Effector memory CD4-positive, alpha-beta T cell (primary cell): ENCODE measurements around the gene CYGB.
A peak's percentile ranks its signal among the peaks of the same experiment; 100 is the strongest.

Experiments used
- DNase-seq, 3 donors: peaks; one replicate each; pipeline ENCODE4 v3.0.0-alpha.2; 2020
- H3K27ac ChIP-seq: 2 replicates; pipeline ENCODE4 v1.7.0; 2013; ENCODE audit warnings: mild to moderate bottlenecking, low read length, moderate library complexity; ENCODE audit not compliant: insufficient read depth, poor library complexity, severe bottlenecking
- H3K27me3 ChIP-seq: replicated peaks from 2 replicates; pipeline ENCODE4 v1.7.0; 2013; ENCODE audit warnings: mild to moderate bottlenecking, low read length; ENCODE audit not compliant: insufficient read depth, control insufficient read depth, poor library complexity, severe bottlenecking
- H3K36me3 ChIP-seq: 2 replicates; pipeline ENCODE4 v1.7.0; 2013; ENCODE audit warnings: mild to moderate bottlenecking, low read length, moderate library complexity; ENCODE audit not compliant: control insufficient read depth, insufficient read depth
- H3K4me1 ChIP-seq: 2 replicates; pipeline ENCODE4 v1.7.0; 2013; ENCODE audit warnings: low read length, mild to moderate bottlenecking; ENCODE audit not compliant: control insufficient read depth, insufficient read depth, poor library complexity, severe bottlenecking
- H3K4me3 ChIP-seq: 2 replicates; pipeline ENCODE4 v1.7.0; 2013; ENCODE audit warnings: low read length, low read depth, mild to moderate bottlenecking; ENCODE audit not compliant: insufficient read depth, poor library complexity, severe bottlenecking
- H3K9me3 ChIP-seq: 2 replicates; pipeline ENCODE4 v1.7.0; 2013; ENCODE audit warnings: mild to moderate bottlenecking, low read length, moderate library complexity; ENCODE audit not compliant: control insufficient read depth

The CYGB gene

GRCh38 chr17:76550712-76551615 lies 13.5 kb upstream of the CYGB start:
- Histone ChIP-seq H3K4me1 (peaks cover 7% of the 10 kb centered on the region), H3K9me3 (no peaks in the 10 kb centered on the region), H3K27ac (no peak overlapping the region), H3K4me3 (no peak overlapping the region), H3K27me3 (no peaks in the 10 kb centered on the region), H3K36me3 (no peaks in the 10 kb centered on the region)
- no peak for DNase-seq

- no peaks in the 10 kb centered on the region for H3K9me3 ChIP-seq
- no peak for DNase-seq
- H3K36me3 ChIP-seq, result no peaks in the 10 kb centered on the region
- no peaks in the 10 kb centered on the region for H3K27me3 ChIP-seq
- H3K4me3 ChIP-seq, result no peak overlapping the region
- H3K27ac ChIP-seq, result no peak overlapping the region
- H3K4me1 ChIP-seq, result peaks cover 7% of the 10 kb centered on the region
Observed at GRCh38 chr17:76549539-76549938, 12.0 kb upstream of the CYGB start.

DNA sequence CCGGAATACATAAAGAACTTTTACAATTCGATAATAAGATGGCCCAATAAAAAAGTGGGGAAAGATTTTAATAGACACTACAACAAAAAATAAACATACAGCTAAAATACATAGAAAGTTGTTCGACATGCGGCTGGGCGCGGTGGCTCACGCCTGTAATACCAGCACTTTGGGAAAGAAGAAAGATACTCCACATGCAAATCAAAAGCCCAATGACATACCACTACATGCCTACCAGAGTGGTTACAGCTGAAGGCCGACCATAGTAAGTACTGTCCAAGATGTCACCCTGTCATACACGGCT lies 11.7 kb upstream of the CYGB start:
- H3K4me1 ChIP-seq, result peaks cover 7% of the 10 kb centered on the region
- H3K9me3 ChIP-seq, result no peaks in the 10 kb centered on the region
- H3K4me3 ChIP-seq, result no peak overlapping the region
- no peak for DNase-seq
- H3K27ac ChIP-seq, result no peak overlapping the region
- H3K27me3 ChIP-seq, result no peaks in the 10 kb centered on the region
- no peaks in the 10 kb centered on the region for H3K36me3 ChIP-seq

GRCh38 chr17:76548378-76549214 lies 11.1 kb upstream of the CYGB start:
- DNase-seq, result no peak
- no peak overlapping the region for H3K27ac ChIP-seq
- H3K9me3 ChIP-seq, result no peaks in the 10 kb centered on the region
- H3K4me1 ChIP-seq, result peaks cover 7% of the 10 kb centered on the region
- H3K27me3 ChIP-seq, result no peaks in the 10 kb centered on the region
- H3K4me3 ChIP-seq, result no peak overlapping the region
- no peaks in the 10 kb centered on the region for H3K36me3 ChIP-seq

DNA sequence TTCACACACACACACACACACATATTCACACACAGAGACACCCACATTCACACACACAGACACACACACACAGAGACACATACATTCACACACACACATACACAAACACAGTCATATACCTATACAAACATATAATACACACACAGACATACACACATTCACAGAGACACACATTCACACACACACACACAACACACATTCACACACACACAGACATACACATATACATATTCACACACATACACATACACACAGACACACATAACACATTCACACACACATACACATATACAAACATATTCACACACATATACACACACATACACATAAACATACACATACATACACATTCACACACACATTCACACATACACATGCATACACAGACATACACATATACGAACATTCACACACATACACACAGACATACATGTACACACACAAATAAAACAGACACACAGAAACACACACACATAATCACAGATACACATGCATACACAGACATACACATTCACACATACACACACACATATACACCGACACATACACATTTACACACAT lies 10.2 kb upstream of the CYGB start:
- Histone ChIP-seq H3K27me3 (no peaks in the 10 kb centered on the region), H3K4me1 (peaks cover 7% of the 10 kb centered on the region), H3K9me3 (no peaks in the 10 kb centered on the region), H3K27ac (no peak overlapping the region), H3K4me3 (no peak overlapping the region), H3K36me3 (no peaks in the 10 kb centered on the region)
- no peak for DNase-seq

DNA sequence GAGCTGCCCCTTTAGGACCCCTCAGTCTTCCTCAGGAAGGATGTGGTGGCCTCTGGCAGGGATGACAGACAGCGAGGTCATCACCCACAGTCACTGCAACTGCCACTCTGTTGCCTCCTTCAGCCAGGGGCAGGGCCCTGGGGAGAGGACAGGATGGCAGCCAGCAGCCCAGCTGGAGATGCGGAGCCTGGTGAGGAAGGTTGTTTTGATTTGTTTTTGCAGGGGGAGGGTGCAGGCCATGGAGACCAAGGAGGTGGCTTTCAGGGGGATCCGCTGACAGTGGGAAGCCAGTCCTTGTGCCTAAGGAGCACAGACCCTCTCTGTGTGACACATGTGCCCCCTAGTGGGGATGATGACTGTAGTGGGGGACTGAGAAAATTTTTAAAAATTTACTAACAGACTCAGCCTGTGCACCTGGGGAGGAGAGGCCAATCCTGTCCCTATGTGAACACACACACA lies 9.7 kb upstream of the CYGB start:
- DNase-seq, result peak in 2 of 3 donors; percentile 20 to 27
- Histone ChIP-seq H3K4me1 (peaks cover 7% of the 10 kb centered on the region), H3K27ac (no peak overlapping the region), H3K27me3 (peaks cover 3% of the 10 kb centered on the region), H3K36me3 (no peaks in the 10 kb centered on the region), H3K4me3 (no peak overlapping the region), H3K9me3 (no peaks in the 10 kb centered on the region)

- Histone ChIP-seq H3K4me3 (no peak overlapping the region), H3K4me1 (peaks cover 7% of the 10 kb centered on the region), H3K9me3 (no peaks in the 10 kb centered on the region), H3K27ac (no peak overlapping the region), H3K36me3 (no peaks in the 10 kb centered on the region), H3K27me3 (peaks cover 3% of the 10 kb centered on the region)
- DNase-seq, result no peak
Observed at GRCh38 chr17:76546556-76547182, 9.2 kb upstream of the CYGB start.

DNA sequence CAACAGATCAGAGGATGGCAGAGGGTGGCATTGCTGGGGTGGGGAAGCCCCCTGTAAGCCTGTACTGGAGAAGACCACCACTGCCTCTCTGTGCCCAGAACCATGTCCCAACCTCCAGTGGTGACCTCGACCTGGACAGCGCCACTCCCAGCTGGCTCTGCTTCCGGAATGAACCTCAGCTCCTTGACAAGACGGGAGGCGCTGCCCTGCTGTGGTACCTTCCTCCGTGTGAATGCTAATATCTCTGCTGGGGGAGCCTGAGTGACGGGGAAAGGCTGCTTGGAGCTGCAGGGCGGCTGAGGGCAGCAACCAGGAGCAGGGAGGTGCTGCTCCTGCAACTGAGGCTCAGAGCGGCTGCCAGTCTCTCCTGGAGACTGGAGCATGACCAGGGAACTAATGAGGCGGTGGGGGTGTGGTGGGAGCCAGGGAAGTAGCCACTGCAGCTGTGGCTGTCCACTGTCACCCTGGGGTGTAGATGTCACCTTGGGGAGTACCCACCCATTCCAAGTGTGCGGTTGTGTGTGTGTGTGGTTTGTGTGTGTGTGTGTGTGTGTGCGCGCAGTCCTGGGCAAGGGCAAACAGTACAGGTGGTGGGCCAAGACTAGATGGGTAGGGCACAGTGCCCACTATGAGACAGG lies 8.5 kb upstream of the CYGB start:
- no peak for DNase-seq
- Histone ChIP-seq H3K4me3 (no peak overlapping the region), H3K27ac (no peak overlapping the region), H3K27me3 (peaks cover 3% of the 10 kb centered on the region), H3K36me3 (no peaks in the 10 kb centered on the region), H3K9me3 (no peaks in the 10 kb centered on the region), H3K4me1 (peaks cover 7% of the 10 kb centered on the region)

- no peak for DNase-seq
- Histone ChIP-seq H3K4me3 (no peak overlapping the region), H3K9me3 (no peaks in the 10 kb centered on the region), H3K36me3 (no peaks in the 10 kb centered on the region), H3K27me3 (peaks cover 3% of the 10 kb centered on the region), H3K4me1 (peaks cover 10% of the 10 kb centered on the region), H3K27ac (no peak overlapping the region)
Observed at GRCh38 chr17:76544546-76545365, 7.2 kb upstream of the CYGB start.
